GM12864 (cell line): Measurements from ENCODE around the gene SERP2.
"Not testable (repeated sequence)": the region's sequence is repeated elsewhere in the genome, so short reads cannot be mapped to it uniquely, and the experiment has no call there.

Experiments used
- DNase-seq: peaks from one replicate; pipeline ENCODE4 v3.0.0-alpha.2; 2011; ENCODE audit warnings: low read depth
- H3K4me3 ChIP-seq: 2 replicates; pipeline ENCODE4 v1.5.1; 2011; ENCODE audit warnings: mild to moderate bottlenecking, low read depth, low read length, control low read depth
- TF ChIP-seq, protein P1 (sequence below): IDR thresholded peaks from 2 replicates; pipeline ENCODE4 v1.5.1; 2011; ENCODE audit warnings: low read depth, mild to moderate bottlenecking, moderate library complexity, low read length, control low read depth, inconsistent platforms; ENCODE audit errors: missing control alignments

Gene SERP2

DNA sequence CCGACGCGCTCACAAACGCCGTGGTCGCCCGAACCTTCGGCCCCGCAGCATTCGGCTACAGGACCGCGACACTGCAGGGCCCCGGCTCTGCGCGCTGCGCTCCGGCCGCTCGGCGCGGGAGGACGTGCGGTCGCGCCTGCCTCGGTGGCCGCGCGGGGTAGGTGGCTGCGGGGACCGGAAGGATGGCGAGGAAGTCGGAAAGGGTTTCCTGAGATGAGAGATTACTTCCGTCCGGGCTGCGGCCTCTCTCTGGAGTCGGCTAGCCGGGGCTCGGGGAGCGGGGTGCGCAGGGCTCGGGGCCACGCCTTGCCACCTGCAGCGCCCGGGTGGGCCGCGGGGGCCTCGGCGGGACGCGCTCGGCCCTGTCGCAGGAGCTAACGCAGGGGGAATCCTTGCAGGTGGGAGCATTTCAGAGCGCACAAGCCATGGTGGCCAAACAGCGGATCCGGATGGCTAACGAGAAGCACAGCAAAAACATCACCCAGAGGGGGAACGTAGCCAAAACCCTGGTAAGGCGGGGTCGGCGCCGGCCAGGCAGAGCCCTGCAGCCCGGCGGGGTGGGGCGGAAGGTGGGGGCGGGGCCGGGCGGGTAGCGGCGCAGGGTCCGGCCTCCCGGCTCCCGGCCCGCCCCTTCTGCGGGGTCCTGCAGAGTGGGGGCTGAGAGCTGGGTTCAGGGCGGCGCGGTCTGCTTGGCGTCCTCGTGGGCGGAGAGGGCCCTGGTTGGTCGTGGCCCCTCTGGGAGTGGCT lies at the start of gene SERP2:
TSS of gene SERP2 (plus strand) at position 224 of the 747 bp plus-strand sequence. CDS start at position 426, 202 bp downstream.
- no peak within 1 kb of the TSS for H3K4me3 ChIP-seq
- no peak for DNase-seq

DNA sequence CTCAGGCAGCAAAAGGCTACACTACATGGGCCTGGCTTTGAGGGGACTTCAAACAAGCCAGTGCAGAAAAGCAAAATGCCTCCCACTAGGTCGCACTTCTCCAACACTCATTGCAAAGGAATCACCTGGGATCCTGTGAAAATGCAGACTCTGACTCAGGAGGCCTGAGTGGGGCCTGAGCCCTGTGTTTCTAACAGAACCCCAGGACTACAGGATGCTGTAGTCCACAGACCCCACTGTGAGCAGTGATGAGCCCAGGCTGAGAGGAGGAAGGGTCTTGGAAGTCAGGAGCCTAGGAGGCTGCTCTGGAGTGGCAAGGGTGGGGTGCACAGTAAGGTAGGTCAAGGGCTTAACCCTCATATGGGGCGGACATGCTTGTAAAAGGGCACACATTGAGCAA lies 46.7 kb upstream of the SERP2 start:
- no peak for DNase-seq
- no peak overlapping the region for H3K4me3 ChIP-seq
- TF ChIP-seq, protein P1, sequence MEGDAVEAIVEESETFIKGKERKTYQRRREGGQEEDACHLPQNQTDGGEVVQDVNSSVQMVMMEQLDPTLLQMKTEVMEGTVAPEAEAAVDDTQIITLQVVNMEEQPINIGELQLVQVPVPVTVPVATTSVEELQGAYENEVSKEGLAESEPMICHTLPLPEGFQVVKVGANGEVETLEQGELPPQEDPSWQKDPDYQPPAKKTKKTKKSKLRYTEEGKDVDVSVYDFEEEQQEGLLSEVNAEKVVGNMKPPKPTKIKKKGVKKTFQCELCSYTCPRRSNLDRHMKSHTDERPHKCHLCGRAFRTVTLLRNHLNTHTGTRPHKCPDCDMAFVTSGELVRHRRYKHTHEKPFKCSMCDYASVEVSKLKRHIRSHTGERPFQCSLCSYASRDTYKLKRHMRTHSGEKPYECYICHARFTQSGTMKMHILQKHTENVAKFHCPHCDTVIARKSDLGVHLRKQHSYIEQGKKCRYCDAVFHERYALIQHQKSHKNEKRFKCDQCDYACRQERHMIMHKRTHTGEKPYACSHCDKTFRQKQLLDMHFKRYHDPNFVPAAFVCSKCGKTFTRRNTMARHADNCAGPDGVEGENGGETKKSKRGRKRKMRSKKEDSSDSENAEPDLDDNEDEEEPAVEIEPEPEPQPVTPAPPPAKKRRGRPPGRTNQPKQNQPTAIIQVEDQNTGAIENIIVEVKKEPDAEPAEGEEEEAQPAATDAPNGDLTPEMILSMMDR, result no peak

More for the DNA sequence above, at the start of gene SERP2:
- TF ChIP-seq, protein P1, result no peak

DNA sequence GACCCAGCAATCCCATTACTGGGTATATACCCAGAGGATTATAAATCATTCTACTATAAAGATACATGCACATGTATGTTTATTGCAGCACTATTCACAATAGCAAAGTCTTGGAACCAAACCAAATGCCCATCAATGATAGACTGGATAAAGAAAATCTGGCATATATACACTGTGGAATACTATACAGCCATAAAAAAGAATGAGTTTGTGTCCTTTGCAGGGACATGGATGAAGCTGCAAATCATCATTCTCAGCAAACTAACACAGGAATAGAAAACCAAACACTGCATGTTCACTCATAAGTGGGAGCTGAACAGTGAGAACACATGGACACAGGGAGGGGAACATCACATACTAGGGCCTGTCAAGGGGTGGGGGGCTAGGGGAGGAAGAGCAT lies 44.6 kb upstream of the SERP2 start:
- H3K4me3 ChIP-seq, DNase-seq: not testable (repeated sequence)

DNA sequence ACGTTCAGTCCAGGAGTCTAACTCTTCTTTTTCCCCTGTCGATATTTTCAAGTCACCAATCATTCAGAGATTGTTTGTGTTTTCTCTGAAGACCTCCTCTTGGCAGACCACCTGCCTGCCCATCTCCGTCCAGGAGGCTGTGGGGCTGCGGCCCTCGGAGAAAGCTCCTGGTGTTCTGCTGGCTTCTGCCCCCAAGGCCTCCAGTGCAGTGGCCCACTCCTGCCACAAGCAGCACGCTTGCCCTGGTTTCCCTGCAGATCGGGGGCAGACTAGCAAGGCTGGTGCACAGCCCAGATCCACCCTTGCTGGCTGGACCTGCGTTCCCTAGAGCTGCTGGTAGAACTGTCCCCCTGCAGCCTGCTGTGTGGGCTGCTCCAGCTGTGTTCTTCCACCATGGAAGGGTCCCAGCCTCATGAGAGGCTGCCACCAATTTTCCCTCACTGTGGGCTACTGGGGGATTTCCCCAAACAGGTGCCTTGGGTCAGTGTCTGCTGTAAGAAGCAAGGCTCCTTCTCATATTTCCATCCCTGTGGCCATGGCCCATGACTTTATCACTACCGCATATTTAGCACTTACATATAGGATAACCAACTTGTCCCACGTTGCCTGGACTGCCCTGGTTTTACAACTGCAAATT lies 43.6 kb upstream of the SERP2 start:
- DNase-seq, result no peak
- no peak overlapping the region for H3K4me3 ChIP-seq
- TF ChIP-seq, protein P1, result no peak

DNA sequence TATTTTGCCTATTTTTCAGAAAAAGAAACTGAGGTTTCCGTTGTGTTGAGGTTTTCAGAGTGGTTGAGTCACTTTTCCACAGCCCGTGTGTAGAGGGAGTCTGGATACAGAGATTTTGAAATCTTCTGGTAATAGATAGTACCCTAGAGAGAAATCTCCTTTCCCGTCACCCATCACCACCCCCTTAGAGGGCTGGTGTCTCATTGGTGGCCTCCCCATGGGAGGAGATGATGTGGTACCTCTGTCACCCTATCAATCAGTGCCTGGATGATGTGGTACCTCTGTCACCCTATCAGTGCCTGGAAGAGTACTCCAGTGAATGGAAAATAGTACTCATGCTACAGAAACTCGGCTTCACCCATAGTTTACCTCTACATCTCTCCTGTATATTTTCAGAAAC lies 42.2 kb upstream of the SERP2 start:
- H3K4me3 ChIP-seq, result no peak overlapping the region
- no peak for DNase-seq
- TF ChIP-seq, protein P1, result no peak

DNA sequence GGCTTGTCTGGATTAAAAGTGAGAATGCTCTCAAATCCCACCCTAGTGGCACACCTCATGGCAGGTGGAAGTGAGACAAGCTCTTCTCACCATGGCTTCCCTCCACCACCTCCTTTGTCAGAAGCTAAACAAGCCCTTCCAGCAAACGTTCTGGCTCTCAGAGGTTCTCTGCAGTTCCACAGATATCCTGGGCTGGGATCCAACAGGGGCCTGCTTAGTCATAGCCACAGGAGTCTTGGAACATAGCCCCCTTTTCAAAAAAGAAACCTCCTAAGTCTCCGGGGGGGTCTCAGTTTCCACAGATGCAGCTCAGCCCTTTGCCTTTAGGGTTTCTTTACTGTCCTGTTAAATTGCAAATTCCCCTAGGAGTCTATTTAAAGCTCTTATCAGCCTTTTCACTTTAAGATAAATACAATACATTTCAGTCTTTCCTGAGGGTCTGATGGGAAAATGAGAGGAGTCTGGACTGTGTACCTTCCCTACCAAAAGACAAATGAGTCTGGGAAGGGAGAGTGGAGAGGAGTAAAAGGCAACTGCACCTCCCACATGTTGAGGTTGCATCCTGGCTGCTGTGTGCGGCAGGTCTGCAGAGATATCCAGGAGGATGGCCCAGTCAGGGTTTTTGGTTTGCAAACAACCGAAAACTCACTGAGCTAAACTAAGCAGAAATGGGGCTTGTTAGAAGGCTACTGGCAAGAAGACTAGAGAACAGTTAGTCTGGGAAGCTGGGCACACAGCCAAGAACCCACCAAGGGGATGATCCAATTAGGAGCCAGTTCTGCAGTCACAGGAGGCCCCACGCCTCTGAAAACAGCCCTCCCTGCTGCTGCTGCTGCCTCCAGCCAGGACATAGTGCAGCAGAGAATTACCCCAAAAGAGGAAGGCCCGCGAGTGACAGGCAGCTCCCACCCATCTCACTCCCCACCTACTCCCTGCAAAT lies 41.4 kb upstream of the SERP2 start:
- H3K4me3 ChIP-seq, result no peak overlapping the region
- no peak for DNase-seq
- TF ChIP-seq, protein P1, result no peak

DNA sequence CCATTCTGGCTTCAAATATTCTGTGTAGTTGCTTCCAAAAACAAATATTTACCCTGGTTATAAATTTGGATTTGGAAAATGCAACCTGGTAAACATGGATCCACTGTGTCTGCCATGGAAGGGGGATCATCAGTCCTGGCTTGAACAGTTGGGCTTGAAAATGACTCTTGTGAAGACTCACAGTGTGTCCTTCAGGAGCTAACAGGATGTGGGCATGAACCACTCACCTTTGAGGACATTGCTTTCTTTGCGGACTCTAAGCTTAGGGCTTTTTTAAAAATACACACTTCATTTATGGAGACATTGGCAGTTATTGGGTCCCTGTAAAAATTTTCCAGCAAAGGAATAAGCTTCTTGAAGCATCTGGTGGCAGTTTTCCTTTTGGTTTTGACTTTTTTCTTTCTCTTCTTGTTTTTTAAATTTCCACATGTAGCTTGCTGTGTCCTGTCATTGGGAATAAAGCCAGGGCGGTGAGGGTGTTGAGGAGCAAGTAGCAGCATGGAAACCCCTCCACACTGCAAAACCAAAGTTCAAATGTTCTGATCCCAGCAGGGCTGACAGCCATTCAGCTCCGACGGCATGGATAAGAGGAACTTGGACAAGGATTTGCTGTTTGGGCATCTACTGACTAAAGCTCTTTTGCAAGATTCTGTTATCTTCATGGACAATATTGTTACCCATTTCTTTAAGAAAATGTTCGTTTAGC lies 39.5 kb upstream of the SERP2 start:
- no peak overlapping the region for H3K4me3 ChIP-seq
- TF ChIP-seq, protein P1, result no peak
- no peak for DNase-seq
